B cell (primary cell): ENCODE data around the gene HOXC6. TPM values are rescaled to one million over a fixed set of nuclear protein-coding genes. Genes with fewer than 3 reads are reported as not detected.

Source experiments
- ATAC-seq: fragments of 200-7000 bp; cut with Tn5 transposase; one replicate; pipeline ENCODE4 v1.10.0; 2021; ENCODE audit warnings: low read depth, mild to moderate bottlenecking, moderate number of reproducible peaks, moderate library complexity
- CTCF ChIA-PET: fragments of 350-600 bp; sonication (Branson Sonifier 250); formaldehyde crosslinking; loops from one replicate; lab custom pipeline; 2021; ENCODE audit warnings: antibody characterized with exemption, inconsistent platforms; lab: Charles Lee
- POLR2A ChIA-PET: fragments of 350-600 bp; sonication (Branson Sonifier 250); formaldehyde crosslinking; loops from one replicate; lab custom pipeline; 2021; ENCODE audit warnings: antibody characterized with exemption; lab: Charles Lee
- DNase-seq: peaks from one replicate; pipeline ENCODE4 v3.0.0; 2013
- H2AFZ ChIP-seq: 2 replicates; pipeline ENCODE4 v1.6.1; 2012; ENCODE audit warnings: mild to moderate bottlenecking, low read depth, low read length; ENCODE audit not compliant: insufficient read depth, poor library complexity, severe bottlenecking
- H3K27ac ChIP-seq, 2 donors: 1 replicate in 1 of 2; 2 replicates in 1 of 2; pipeline ENCODE4 v1.5.1; 2012 to 2013; ENCODE audit warnings: low read length in 2 of 2, mild to moderate bottlenecking in 2 of 2, moderate library complexity in 1 of 2
- H3K27me3 ChIP-seq, 4 experiments: fragments of 200-600 bp in 1 of 4; sonication (generic) in 1 of 4; replicated peaks in 1 of 4; 1 replicate in 2 of 4; 2 replicates in 2 of 4; pipeline versions ENCODE4 v1.6.1 to v1.7.0; 2013 to 2016; ENCODE audit warnings: low read length in 3 of 4, mild to moderate bottlenecking in 2 of 4, mixed read lengths in 1 of 4, moderate library complexity in 1 of 4; ENCODE audit not compliant: insufficient read depth in 4 of 4, control insufficient read depth in 3 of 4; ENCODE audit errors: control extremely low read depth in 1 of 4
- H3K36me3 ChIP-seq, 2 experiments: replicated peaks in 1 of 2; 1 replicate in 1 of 2; 2 replicates in 1 of 2; pipeline versions ENCODE4 v1.6.1 to v1.7.1; 2013; ENCODE audit warnings: low read length in 1 of 2; ENCODE audit not compliant: insufficient read depth in 2 of 2, control insufficient read depth in 1 of 2; ENCODE audit errors: control extremely low read depth in 1 of 2, extremely low read depth in 1 of 2
- H3K4me1 ChIP-seq, 2 donors: fragments of 200-600 bp in 1 of 2; sonication (generic) in 1 of 2; 1 replicate in 1 of 2; 2 replicates in 1 of 2; pipeline versions ENCODE4 v1.5.1 to v1.6.1; 2013 to 2017; ENCODE audit warnings: low read length in 2 of 2; ENCODE audit not compliant: control insufficient read depth in 2 of 2, insufficient read depth in 2 of 2
- H3K4me2 ChIP-seq: replicated peaks from 2 replicates; pipeline ENCODE3; 2012; ENCODE audit warnings: mild to moderate bottlenecking, low read depth, low read length; ENCODE audit not compliant: poor library complexity, severe bottlenecking
- H3K4me3 ChIP-seq, 5 experiments: fragments of 200-600 bp in 1 of 5; sonication (generic) in 1 of 5; 1 replicate in 3 of 5; 2 replicates in 2 of 5; pipeline versions ENCODE4 v1.5.1 to v1.7.0; 2011 to 2016; ENCODE audit warnings: low read length in 4 of 5, mild to moderate bottlenecking in 4 of 5, low read depth in 2 of 5, control low read depth in 1 of 5, moderate library complexity in 1 of 5; ENCODE audit not compliant: insufficient read depth in 1 of 5; ENCODE audit errors: control extremely low read depth in 1 of 5, extremely low read depth in 1 of 5
- H3K79me2 ChIP-seq: fragments of 200-600 bp; sonication (generic); one replicate; pipeline ENCODE4 v1.6.0; 2016; ENCODE audit warnings: low read length; ENCODE audit not compliant: control insufficient read depth, insufficient read depth
- H3K9ac ChIP-seq: fragments of 200-600 bp; sonication (generic); 2 replicates; pipeline ENCODE4 v1.6.1; 2017; ENCODE audit warnings: mild to moderate bottlenecking, low read length, moderate library complexity
- H3K9me3 ChIP-seq, 3 donors: one replicate each; pipeline versions ENCODE4 v1.6.1 to v1.7.1; 2013; ENCODE audit warnings: low read length in 2 of 3; ENCODE audit not compliant: control insufficient read depth in 2 of 3, insufficient read depth in 1 of 3; ENCODE audit errors: control extremely low read depth in 1 of 3
- H4K20me1 ChIP-seq: 2 replicates; pipeline ENCODE4 v1.6.0; 2012; ENCODE audit warnings: mild to moderate bottlenecking, low read length; ENCODE audit not compliant: insufficient read depth, control insufficient read depth, poor library complexity, severe bottlenecking
- H3K27ac Mint-ChIP-seq: one replicate; pipeline ENCODE4 v1.8.0; 2021; ENCODE audit warnings: mixed read lengths
- H3K27me3 Mint-ChIP-seq: one replicate; pipeline ENCODE4 v1.8.0; 2021; ENCODE audit warnings: mixed read lengths
- H3K4me1 Mint-ChIP-seq: one replicate; pipeline ENCODE4 v1.8.0; 2021; ENCODE audit warnings: mixed read lengths
- H3K4me3 Mint-ChIP-seq: one replicate; pipeline ENCODE4 v1.8.0; 2021; ENCODE audit warnings: mixed read lengths
- H3K9me3 Mint-ChIP-seq: one replicate; pipeline ENCODE4 v1.8.0; 2022; ENCODE audit warnings: mixed read lengths; ENCODE audit not compliant: insufficient read depth
- EZH2 ChIP-seq: IDR thresholded peaks from 2 replicates; pipeline ENCODE4 v1.6.1; 2012; ENCODE audit warnings: borderline replicate concordance, low read depth, mild to moderate bottlenecking, moderate library complexity, low read length; ENCODE audit not compliant: insufficient read depth, poor library complexity, severe bottlenecking
- WGBS: methylation state at CpG from one replicate; pipeline ENCODE4 v1.1.5; 2013; ENCODE audit warnings: missing lambda C conversion rate; ENCODE audit not compliant: insufficient coverage; 5-methylcytosine and 5-hydroxymethylcytosine counted together
- intact Hi-C: fragments of 100-400 bp; cut with micrococcal nuclease; formaldehyde crosslinking; loops from one replicate; pipeline ENCODE4 v1.10.0; 2022
- polyA plus RNA-seq: library from polyadenylated mRNA; depleted of rRNA; stranded (reverse); fragments of >200 nt; gene quantifications from 2 replicates; pipeline ENCODE4 v1.2.3, GENCODE V29; 2012
- total RNA-seq, 2 donors: library from RNA; stranded (reverse); fragments of 120-200 nt in 1 of 2; gene quantifications; 1 replicate in 1 of 2; 2 replicates in 1 of 2; pipeline versions ENCODE4 v1.2.3 to v1.2.4, GENCODE V29; 2013 to 2022
- TF ChIP-seq, protein P1 (sequence below): fragments of 200-600 bp; IDR thresholded peaks from one replicate; pipeline ENCODE4 v1.8.0; 2022; ENCODE audit warnings: antibody characterized with exemption, mild to moderate bottlenecking

HOXC6 gene
- total and polyA plus RNA-seq, 2 donors (not counting 1 experiment from before 2014, with no cell fraction given), result not detected

- ChIA-PET CTCF (interaction anchor here (1.1 to 5.0 kb wide), 4 partner anchors 30 to 213 kb away, joined by 4 to 20 read pairs (median 11); partner anchors contain the start of gene HOXC5), POLR2A (no interaction called here)
- 25% methylated on average over 2 of the region's 19 CpGs for WGBS
- Mint-ChIP-seq H3K9me3 (no peaks in the 10 kb centered on the region), H3K4me1 (peaks cover 19% of the 10 kb centered on the region), H3K27ac (no peak overlapping the region), H3K4me3 (no peak overlapping the region), H3K27me3 (peaks cover 83% of the 10 kb centered on the region)
- no peak overlapping the region for H2AFZ ChIP-seq
- DNase-seq (no peak), ATAC-seq (no peak)
- peaks cover 0 to 65% (median 0%) of the 10 kb centered on the region in 3 donors for H3K9me3 ChIP-seq
- intact Hi-C loops, result loop anchor here (10.0 kb wide), 1 partner anchor 362 kb away; the partner anchor contains the start of gene GPR84
- no peak overlapping the region for H3K27ac ChIP-seq
- H4K20me1 ChIP-seq, result no peaks in the 10 kb centered on the region
- no peaks in the 10 kb centered on the region for H3K36me3 ChIP-seq
- H3K79me2 ChIP-seq, result no peaks in the 10 kb centered on the region
- peaks cover 0 to 99% (median 84%) of the 10 kb centered on the region in 4 experiments for H3K27me3 ChIP-seq
- H3K4me1 ChIP-seq, result peaks cover 25 to 59% of the 10 kb centered on the region in 2 donors
- H3K4me3 ChIP-seq, result no peak overlapping the region
- H3K9ac ChIP-seq, result no peak overlapping the region
- H3K4me2 ChIP-seq, result no peak overlapping the region
- TF ChIP-seq EZH2, result no peak
- TF ChIP-seq, protein P1, sequence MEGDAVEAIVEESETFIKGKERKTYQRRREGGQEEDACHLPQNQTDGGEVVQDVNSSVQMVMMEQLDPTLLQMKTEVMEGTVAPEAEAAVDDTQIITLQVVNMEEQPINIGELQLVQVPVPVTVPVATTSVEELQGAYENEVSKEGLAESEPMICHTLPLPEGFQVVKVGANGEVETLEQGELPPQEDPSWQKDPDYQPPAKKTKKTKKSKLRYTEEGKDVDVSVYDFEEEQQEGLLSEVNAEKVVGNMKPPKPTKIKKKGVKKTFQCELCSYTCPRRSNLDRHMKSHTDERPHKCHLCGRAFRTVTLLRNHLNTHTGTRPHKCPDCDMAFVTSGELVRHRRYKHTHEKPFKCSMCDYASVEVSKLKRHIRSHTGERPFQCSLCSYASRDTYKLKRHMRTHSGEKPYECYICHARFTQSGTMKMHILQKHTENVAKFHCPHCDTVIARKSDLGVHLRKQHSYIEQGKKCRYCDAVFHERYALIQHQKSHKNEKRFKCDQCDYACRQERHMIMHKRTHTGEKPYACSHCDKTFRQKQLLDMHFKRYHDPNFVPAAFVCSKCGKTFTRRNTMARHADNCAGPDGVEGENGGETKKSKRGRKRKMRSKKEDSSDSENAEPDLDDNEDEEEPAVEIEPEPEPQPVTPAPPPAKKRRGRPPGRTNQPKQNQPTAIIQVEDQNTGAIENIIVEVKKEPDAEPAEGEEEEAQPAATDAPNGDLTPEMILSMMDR, result no peak
Measured at GRCh38 chr12:54002278-54002914, 25.8 kb upstream of the HOXC6 start.

GRCh38 chr12:54002915-54003389 is 25.3 kb upstream of the HOXC6 start:
- H3K79me2 ChIP-seq, result no peaks in the 10 kb centered on the region
- TF ChIP-seq, protein P1, result no peak
- TF ChIP-seq EZH2, result no peak
- no peaks in the 10 kb centered on the region for H4K20me1 ChIP-seq
- ChIA-PET POLR2A (no interaction called here), CTCF (interaction anchor here (1.1 to 6.4 kb wide), 5 partner anchors 15 to 212 kb away, joined by 4 to 159 read pairs (median 5); partner anchors contain the start of gene HOXC5)
- intact Hi-C loops, result loop anchor here (10.0 kb wide), 1 partner anchor 362 kb away; the partner anchor contains the start of gene GPR84
- H3K27me3 Mint-ChIP-seq, result peaks cover 82% of the 10 kb centered on the region
- no peak for DNase-seq
- no peak overlapping the region for H3K4me3 ChIP-seq
- no peak overlapping the region for H3K4me2 ChIP-seq
- no peaks in the 10 kb centered on the region for H3K9me3 Mint-ChIP-seq
- no peak for ATAC-seq
- H3K27ac Mint-ChIP-seq, result no peak overlapping the region
- WGBS, result 35% methylated on average over 8 of the region's 19 CpGs
- no peak overlapping the region for H3K4me3 Mint-ChIP-seq
- H3K27me3 ChIP-seq, result peaks cover 0 to 99% (median 84%) of the 10 kb centered on the region in 4 experiments
- no peak overlapping the region for H3K27ac ChIP-seq
- H2AFZ ChIP-seq, result no peak overlapping the region
- H3K4me1 Mint-ChIP-seq, result peaks cover 17% of the 10 kb centered on the region
- H3K4me1 ChIP-seq, result peaks cover 25 to 57% of the 10 kb centered on the region in 2 donors
- H3K36me3 ChIP-seq, result no peaks in the 10 kb centered on the region
- peaks cover 0 to 60% (median 0%) of the 10 kb centered on the region in 3 donors for H3K9me3 ChIP-seq
- no peak overlapping the region for H3K9ac ChIP-seq
